Muscle of back (tissue), 11 donors: ENCODE data around the gene PRKG1. TPM values are rescaled to one million over a fixed set of nuclear protein-coding genes. Genes with fewer than 3 reads are reported as not detected.
A peak's percentile ranks its signal among the peaks of the same experiment; 100 is the strongest.

Source experiments
- DNase-seq, 3 donors: peaks; one replicate each; pipeline versions ENCODE4 v3.0.0 to v3.0.0-alpha.2; 2013
- polyA plus RNA-seq, 10 donors: library from polyadenylated mRNA; unstranded; fragments of 120-200 nt; gene quantifications; one replicate each; pipeline ENCODE4 v1.2.1, GENCODE V29; 2013; ENCODE audit not compliant: insufficient read length in 10 of 10

The PRKG1 gene
- polyA plus RNA-seq, 10 donors, result 32.4 to 71.5 (median 45.2) TPM

DNA sequence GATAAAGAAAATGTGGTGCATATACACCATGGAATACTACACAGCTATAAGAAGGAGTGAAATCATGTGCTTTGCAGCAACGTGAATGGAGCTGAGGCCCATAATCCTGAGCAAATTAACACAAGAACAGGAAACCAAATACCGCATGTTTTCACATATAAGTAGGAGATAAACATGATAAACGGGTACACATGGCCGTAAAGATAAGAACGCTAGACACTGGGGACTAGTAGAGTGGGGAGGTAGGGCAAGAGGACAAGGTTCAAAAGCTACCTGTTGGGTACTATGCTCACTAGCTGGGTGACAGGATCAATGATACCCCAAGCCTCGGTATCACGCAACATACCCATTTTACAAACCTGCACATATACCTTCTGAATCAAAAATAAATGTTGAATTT lies 511.5 kb downstream of the PRKG1 start:
- no peak for DNase-seq

DNA sequence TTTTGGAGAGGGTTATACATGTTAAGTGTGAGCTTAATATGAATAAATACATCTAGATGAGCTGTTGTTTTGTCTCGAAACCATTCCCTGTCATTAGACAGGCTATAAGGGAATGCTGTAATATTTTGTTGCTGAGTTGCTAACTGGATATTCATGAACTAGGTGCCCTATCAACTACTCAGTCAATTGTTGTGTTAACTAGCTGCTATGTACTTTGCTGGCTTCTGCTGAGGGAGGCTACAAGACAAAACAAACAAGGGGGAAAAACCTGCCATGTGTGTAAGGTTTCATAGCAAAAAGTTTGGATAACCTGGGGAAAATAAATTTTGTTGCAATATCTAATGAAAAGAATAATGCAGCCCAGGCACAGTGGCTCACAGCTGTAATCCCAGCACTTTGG lies 514.7 kb downstream of the PRKG1 start:
- no peak for DNase-seq

DNA sequence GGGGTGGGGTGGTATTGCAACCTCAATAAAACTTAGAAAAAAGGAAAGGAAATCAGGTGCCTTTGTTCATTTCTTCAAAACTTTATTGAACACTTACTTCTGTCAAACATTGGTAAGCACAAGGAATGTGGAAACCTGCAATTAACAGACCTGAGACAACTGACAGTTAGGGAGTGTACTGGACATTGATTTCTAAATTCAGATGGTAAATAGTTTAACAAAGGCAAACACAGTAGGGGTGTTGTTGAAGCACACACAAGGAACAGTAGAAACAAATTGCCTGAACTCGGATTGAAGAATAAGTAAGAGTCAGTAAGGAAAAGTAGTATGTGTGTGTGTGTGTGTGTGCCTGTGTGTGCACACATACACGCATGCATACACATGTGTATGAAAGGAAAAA lies 516.5 kb downstream of the PRKG1 start:
- no peak for DNase-seq

DNA sequence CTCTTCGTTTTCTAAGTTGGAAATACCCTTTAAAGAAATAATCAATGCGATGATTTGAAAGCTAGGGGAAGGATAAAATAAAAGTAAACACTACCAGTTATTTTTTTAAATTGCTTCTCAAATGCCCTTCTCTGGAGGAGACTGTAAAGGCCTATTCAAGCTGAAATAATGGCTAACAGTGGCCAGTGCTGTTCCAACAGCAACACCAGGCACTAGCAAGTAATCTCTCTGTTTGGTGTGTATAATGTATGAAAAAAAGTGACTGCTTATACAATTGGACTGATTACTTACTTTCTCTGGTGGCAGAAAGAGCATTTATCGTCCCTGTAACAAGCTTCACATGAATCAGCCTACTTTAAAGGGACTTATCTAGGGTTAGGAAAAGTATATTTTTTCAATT lies 522.4 kb downstream of the PRKG1 start:
- DNase-seq, result no peak

DNA sequence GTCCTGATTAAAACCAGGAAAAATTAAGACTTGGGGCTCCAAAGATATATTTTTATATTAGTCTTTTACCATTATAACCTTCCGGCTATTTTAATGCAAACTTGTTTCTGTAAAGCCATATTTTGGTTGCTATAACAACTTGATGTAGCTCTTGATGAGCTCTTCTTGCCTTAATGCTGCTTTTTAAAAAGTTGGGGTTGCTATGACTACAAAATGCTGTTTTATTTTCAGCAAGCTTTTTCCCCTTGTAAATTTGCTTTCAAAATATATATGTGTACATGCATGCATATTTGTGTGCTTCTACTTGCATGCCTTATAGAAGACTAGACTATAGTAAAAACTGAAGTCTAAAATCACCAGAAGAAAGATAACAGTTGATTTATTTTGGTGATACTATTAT lies 525.4 kb downstream of the PRKG1 start:
- peak in 2 of 3 donors; percentile 18 to 64 for DNase-seq

DNA sequence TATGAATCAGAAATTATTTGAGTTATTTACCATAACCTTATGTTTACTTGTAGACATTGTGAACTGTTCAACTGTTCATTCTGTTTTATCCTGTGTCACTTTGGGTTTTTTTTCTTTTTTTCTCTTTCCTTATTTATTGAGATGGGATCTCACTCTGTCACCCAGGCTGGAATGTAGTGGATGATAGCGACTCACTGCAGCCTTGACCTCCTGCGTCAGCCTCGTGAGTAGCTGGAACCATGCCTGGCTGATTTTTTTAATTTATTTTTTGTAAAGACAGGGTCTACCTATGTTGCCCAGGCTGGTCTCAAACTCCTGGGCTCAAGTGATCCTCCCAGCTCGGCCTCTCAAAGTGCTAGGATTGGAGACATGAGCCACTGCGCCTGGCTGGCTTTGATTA lies 528.0 kb downstream of the PRKG1 start:
- DNase-seq, result no peak

DNA sequence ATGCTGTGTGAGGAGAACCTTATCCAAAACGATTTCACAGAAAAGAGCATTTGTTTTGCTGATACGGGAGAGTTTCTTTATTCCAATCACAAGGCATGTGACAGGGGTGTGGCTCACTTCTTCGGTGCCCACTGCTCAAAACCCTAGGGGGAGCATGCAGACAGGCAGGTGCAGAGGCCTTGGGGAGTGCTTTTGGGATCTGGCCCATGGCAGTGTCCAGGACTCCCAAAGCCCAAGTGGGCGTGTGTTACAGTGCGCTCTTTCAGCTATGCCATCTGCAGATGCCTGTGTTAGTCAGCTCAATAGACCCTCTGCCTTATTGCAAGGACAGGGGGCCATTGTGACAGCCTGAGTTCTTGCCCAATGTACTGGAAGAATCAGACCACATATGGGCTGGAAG lies 530.3 kb downstream of the PRKG1 start:
- no peak for DNase-seq

DNA sequence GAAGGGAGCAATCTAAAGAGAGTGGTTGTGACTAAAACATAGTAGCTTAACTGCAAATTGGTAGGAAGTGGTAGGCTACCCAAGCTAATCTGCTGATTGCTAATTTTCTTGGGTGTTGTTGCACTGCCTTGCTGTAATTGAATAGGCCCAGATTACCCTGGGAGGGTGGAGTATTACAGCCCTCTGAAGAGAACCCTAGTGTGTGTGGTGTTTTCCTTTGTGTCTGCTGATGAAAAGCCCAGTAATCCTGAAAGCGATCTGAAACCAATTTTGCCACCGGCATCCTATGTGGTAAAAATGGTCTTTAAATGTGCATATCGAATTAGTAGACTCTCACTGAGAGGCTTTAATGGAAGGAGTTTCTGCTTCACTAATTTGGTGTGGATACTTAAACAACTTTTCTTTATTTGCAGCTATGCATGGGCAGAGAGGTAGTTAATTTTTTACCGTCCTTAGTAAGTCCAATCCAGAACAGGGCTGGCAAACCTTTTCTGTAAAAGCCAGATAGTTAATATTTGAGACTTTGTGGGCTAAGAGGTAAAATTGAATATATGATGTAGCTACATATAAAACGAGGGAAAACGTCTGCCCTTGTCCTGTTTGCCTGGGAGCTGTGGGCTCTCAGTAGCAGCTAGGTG lies 532.7 kb downstream of the PRKG1 start:
- DNase-seq, result no peak

DNA sequence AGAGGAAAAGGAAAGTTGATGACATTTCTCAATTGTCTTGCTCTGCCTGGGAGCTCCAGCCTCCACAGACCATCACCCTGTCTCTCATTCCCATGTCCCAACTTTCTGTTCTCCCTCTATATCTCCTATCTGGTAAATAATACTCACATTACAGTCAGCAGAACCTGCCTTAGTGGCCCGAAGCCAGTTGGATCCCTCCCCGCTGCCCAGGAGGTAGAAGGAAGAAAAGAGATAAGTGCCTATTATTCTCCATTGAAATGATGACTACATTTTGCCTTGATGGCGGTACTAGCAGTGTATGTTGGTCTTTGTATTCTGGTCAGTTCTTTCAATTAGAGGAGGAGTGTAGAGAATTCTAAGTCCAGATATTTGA lies 533.2 kb downstream of the PRKG1 start:
- DNase-seq, result no peak

DNA sequence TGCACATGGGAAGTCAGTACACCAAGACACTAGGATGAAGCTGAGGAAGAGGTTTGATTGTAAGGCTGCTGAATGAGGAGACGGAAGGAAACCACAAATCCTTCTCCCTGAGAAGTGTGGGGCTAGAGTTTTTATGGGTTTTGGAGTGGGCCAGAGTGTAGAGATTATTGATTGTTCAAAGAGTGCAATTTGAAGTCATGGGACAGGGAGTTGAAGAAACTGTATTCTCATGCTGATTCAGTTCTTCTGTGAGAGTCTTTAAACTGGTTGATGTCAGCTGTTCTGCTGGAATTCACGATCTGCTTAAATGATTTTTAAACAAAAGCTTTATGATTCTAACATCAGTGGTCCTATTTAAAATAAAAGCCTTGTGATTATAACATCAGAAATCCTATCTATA lies 533.9 kb downstream of the PRKG1 start:
- no peak for DNase-seq

DNA sequence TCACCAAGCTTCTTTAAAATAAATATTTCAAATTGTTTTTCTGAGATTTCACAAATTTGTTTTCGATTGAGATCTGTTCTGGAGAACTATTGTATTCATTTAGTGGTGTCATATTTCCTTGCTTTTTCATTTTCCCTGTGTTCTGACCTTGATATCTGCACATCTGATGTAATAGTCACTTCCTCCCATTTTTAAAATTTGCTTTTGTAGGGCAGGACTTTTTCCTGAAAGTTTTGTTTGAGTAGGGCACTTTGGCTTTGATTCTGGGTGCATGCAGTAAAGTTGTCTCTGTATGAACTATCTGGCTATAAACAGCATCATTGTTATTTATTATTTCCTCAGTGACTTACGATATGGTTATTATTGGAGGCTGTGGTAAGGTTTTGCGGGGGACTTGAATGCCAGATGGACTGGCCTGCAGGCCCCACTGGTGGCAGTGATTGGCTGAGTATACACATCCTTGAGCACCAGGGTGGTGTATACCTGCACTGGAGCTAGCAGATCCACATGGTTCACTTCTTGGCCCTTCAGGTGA lies 541.5 kb downstream of the PRKG1 start:
- no peak for DNase-seq

DNA sequence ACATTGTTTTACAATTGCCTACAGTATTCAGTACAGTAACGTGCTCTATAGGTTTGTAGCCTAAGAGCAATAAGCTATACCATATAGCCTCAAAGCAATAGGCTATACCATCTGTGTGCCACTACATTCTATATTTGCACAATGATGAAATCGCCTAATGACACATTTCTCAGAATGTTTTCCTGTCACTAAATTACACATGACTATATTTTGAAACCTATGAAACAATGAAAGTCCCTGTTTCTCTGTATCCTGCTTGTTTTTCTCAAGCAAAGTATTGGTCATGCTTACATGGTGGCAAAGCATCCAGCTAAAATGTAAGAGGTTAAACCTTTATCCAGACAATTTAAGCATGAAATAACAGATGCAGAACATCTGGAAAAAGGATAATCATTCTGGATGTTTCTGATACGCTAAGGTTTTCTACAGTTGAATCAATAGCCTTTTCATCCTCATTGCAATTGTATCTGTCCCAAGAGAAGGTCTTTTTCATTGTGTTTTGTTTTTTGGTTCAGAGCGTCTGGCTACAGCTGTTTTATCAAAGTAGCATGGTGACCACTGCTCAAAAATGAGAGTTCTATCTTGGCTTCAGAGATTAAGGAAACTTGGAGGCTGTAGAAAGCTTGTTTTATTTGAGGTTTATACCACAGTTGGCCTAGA lies 543.4 kb downstream of the PRKG1 start:
- peak; percentile 33 to 80 (median 34) for DNase-seq

DNA sequence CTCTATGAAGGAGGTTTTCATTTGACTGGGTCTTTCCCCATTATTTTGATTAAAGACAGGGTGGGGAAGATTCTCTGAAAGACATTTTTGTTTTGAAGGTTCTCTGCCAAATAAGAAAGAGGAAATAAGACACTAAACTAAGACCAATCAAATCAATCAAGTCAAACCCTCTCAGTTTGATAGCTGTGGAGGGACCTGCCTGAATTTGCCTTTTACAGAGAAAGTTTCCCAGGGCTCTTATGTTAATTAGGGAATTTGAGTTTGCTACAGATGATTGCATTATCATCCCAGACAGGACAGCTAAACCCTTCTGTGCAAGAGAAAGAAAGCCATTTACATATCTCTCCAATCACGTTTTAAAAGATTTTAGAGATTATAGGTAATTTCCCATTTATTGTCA lies 545.1 kb downstream of the PRKG1 start:
- no peak for DNase-seq

DNA sequence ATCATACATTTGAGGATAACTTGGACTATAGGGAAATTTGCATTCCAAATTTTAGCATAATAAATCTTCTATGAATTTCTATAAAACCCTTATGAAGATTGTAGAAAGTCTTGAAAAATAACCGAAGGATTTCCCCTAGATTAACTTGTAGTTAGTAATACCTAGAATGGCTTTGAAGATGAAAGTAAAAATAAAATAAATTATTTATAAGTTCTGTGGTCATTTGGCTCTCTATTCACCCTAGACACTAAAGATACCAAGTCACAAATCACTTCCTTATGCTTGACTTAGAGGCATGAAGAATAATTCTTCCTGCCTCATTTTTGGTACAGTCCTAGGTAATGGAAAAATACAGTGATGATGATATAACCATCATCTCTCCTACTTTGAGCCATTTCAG lies 545.8 kb downstream of the PRKG1 start:
- DNase-seq, result no peak

DNA sequence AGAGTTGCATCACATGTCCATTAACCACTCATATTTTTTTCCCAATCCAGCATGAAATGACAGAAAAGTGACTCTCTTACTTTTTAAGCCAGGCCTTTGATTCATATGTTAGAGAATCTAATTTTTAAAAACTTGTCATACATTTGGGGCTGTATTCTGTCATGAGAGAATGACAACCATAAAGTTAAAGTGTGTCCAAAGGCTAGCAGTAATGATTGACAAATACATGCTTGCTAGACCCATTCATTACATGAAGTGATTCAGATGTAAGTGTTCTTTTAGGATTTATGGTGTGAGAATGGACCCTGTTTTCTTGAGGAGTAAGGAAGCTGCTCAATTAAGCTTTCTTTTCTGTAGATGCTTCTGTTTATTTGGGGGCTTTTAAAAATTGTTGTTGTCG lies 549.7 kb downstream of the PRKG1 start:
- DNase-seq, result no peak

DNA sequence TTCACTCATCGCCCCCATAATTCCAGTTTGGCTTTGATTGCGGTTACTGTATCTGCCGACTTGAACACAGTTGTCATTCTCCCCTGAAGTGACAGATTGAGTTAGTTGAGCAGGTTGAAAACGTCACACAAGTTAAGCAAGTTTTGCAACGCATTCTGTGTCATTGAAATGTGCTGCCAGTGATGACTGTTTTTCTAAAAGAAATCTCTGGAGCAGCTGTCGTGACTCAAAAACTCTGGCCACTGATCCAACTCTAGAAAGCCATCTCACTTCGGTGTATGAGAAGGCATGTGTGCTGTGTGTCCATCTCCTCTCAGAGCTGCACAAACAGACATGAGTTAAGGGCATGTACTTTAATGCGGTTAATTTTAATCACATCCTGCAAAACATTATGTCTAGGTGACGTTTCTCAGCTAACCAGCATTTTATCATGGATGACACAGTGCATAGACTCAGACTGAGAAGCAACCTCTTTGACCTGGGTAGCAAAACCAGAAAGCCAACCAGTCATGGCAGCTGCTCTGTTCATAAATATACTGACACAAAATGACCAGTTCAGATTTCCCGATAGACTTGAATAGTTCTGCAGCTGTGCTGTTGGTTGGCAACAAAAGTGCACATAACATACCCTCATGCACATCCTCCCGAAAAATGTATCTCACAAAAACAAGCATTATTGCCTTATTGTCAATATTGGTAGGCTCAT lies 555.8 kb downstream of the PRKG1 start:
- DNase-seq, result peak; percentile 36 to 73 (median 66)

DNA sequence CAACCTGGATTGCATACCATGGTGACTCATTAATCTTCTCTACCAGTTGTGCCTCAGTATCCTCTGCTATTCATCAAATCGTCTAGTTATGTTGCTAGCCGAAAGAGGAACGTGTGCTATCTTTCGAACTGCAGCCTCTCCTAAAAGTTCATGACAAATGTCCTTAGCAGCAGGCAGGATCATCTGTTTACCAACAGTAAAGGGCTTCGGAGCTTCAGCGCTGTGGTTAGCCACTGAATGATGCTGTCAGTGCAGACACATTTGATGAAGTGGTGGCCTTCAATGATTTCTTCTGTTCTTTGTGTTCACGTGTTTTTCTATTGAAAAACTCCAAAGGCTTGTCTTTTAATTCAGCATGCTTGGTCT lies 556.3 kb downstream of the PRKG1 start:
- DNase-seq, result no peak

DNA sequence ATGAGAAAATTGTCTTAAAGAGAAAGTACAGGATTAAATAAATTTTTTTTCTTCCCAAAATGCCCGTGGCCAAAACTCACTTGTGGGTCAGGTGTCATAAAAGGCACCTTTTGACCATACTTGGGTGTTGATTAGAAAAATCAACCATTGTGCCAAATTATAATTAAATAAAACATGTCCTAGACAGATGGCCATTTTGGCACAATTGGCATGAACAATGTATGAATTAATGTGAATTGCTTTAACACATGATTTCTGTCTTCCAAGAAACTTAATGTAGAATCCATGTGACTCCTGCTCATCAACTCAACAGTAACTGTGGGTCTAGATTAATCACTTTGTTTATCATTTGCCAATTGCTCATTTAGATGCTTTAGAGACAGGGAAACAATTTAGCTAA lies 561.1 kb downstream of the PRKG1 start:
- DNase-seq, result peak in 1 of 3 donors; percentile 25

DNA sequence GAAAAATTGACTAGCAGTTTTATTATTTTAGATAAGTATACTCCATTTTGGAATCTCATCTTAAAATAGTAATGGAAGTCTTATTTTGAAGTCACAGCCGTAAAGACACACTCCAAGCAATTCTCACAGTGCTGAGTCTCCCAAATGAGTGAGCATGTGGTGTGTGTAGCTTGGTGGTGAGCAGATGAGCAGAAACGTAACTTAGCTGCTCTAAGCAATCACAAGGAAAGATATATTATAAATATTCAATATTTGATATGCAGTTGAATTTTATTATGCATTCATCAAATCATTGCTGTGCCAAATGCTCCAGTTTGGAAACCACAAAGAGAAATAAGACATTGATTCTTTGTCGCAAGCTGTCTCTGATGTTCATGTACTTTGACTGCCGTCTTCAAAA lies 563.9 kb downstream of the PRKG1 start:
- DNase-seq, result no peak

DNA sequence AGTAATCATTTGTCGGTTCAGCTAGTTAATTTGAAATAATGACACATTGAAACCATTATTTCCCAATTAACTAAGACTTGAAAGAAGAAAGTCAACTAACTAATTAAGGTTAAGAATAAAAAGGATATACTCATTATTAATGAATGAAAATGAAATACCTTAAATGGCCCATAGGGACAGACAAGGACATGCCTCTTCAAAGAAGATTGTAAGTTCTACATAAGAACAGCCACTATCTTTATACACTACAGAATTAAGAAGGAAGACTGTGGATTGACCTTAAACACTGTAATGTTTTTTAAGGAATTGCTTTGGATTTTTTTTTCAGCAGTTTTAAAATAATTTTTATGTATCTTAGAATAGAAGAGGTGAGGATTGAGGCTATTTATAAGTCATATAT lies 564.5 kb downstream of the PRKG1 start:
- DNase-seq, result no peak

DNA sequence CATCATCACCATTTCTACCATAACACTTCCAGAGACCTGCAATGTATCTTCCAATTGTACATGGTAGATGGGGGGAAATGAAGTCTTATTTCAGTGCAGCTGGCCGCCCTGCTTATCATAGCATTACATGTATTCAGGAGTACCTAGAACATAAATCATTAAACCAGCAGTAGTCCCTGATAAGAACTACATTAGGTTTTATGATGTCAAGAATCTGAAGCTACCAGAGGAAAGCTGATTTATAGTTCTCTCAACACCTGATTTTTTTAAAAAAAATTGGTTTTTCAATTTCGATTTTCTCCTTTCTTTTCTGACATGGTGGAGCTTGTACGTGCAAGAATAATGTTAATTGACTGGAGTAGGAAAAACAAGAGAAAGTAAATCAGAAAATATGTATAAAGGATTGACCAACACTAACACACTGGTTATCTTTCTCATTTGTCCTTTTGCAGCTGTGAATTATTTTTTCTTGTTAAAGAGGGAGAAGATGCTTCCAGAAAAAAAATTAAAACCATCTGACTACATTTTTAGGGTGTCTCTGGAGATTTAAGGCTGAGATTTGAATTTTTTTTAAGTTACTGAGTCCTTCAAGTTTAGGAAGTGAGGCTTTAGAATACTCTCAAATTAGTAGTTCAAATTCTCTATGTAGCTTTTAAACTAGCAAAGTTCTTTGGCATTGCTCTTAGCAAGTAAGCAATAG lies 566.0 kb downstream of the PRKG1 start:
- peak; percentile 46 to 71 (median 51) for DNase-seq

DNA sequence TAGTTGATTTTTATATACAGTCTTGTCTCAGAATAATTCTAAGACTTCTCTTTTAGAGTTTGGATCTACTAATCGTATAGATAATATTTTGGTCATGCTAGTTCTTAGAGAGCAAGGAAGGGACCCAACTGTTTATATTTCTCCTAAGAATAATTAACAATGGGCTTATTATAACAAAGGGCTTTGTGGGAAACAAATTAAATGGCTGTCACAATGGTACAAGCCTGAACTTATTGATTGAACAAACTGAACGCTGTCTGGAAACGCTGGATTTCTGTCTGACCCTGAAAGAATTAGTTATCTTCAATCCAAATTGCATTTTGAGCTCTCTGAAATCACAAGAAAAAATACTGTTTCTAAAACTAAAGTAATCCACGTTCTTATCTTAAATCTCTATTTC lies 568.3 kb downstream of the PRKG1 start:
- no peak for DNase-seq

DNA sequence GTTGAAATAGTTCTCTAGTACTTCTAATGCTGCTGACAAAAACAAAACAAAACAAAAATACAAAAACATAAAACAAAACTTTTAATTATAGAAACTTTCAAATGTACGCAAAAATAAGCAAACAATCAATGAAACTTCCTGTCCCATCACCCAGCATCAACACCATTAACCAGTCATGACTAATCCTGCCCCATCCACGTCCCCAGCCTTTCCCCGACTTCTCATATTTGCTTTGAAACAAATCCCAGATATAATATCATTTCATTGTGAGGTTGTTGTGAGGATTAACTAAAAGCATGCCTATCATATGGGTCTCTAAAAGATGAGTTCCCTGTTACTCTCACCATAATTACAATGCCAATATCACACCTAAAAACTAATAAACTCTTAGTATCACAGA lies 569.4 kb downstream of the PRKG1 start:
- no peak for DNase-seq
